Activated CD4-positive, alpha-beta memory T cell treated with anti-CD3 and anti-CD28 coated beads for 36 hours (primary cell): ENCODE data around the gene ATP2B2. TPM values are rescaled to one million over a fixed set of nuclear protein-coding genes. Genes with fewer than 3 reads are reported as not detected.

Source experiments
- CTCF ChIA-PET: fragments of 350-600 bp; sonication (Branson Sonifier 250); formaldehyde crosslinking; loops from one replicate; lab custom pipeline; 2021; ENCODE audit warnings: antibody characterized with exemption, inconsistent platforms; lab: Charles Lee
- POLR2A ChIA-PET: fragments of 350-600 bp; sonication (Branson Sonifier 250); formaldehyde crosslinking; loops from one replicate; lab custom pipeline; 2021; ENCODE audit warnings: antibody characterized with exemption; lab: Charles Lee
- DNase-seq: peaks from one replicate; pipeline ENCODE4 v3.0.0-alpha.2; 2020
- H3K27ac Mint-ChIP-seq: one replicate; pipeline ENCODE4 v1.8.0; 2021; ENCODE audit warnings: mixed read lengths
- H3K27me3 Mint-ChIP-seq: one replicate; pipeline ENCODE4 v1.8.0; 2021; ENCODE audit warnings: mixed read lengths
- H3K36me3 Mint-ChIP-seq: one replicate; pipeline ENCODE4 v1.8.0; 2021; ENCODE audit warnings: mixed read lengths
- H3K4me1 Mint-ChIP-seq: one replicate; pipeline ENCODE4 v1.8.0; 2021; ENCODE audit warnings: low read depth, mixed read lengths
- H3K4me3 Mint-ChIP-seq: one replicate; pipeline ENCODE4 v1.8.0; 2021; ENCODE audit warnings: mild to moderate bottlenecking, mixed read lengths
- H3K9me3 Mint-ChIP-seq: one replicate; pipeline ENCODE4 v1.8.0; 2021; ENCODE audit warnings: mixed read lengths
- intact Hi-C: fragments of 100-400 bp; cut with micrococcal nuclease; formaldehyde crosslinking; loops from one replicate; pipeline ENCODE4 v1.15.1; 2023
- total RNA-seq, 2 experiments: library from RNA; stranded (reverse); gene quantifications; one replicate each; pipeline ENCODE4 v1.2.3, GENCODE V29; 2021

The ATP2B2 gene
- total RNA-seq, 2 experiments from 2014 or later: 0.05 TPM; not detected in 1

DNA sequence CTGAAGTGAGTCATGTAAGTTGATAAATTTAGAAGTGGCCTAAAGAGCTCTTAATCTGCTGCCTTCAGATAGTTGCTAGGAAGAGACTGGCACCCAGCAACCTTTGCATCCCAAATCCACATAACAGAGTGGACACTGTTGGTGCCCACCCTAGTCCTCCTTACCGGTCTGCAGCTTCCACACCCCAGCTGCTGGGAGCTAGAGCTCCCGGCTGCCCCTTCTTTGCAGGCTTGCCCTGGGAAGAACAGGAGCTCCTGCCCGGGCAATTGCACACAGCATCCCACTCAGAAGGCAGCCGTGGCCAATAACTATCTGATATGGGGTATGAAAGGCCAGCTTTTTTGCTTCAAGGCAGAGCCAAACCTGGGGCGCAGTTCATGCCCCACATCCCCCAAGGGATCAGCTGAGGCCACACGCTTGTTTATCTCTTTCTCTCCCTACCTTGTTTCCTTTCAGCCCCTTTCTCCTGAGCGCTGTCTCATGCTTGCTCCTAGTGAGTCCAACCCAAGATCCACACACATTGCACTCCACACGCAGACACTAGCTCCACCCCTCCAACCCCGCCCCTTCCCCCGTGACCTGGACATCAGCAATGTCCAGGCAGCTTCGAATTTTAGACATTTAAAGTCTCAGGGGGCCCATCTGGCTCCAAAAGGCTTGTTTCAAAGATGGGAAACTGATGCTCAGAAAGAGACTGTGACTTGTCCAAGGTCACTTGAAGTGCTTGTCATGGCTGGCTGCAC lies 9.1 kb downstream of the ATP2B2 start:
- Mint-ChIP-seq H3K9me3 (no peaks in the 10 kb centered on the region), H3K4me3 (no peak overlapping the region), H3K4me1 (no peaks in the 10 kb centered on the region), H3K36me3 (no peaks in the 10 kb centered on the region), H3K27me3 (no peaks in the 10 kb centered on the region), H3K27ac (no peak overlapping the region)
- ChIA-PET CTCF (no interaction called here), POLR2A (no interaction called here)
- no peak for DNase-seq
- intact Hi-C loops: no loop called here

GRCh38 chr3:10495614-10496013 lies 9.8 kb downstream of the ATP2B2 start:
- no peak for DNase-seq
- no peaks in the 10 kb centered on the region for H3K27me3 Mint-ChIP-seq
- H3K4me3 Mint-ChIP-seq: no peak overlapping the region
- H3K27ac Mint-ChIP-seq: no peak overlapping the region
- H3K4me1 Mint-ChIP-seq: no peaks in the 10 kb centered on the region
- POLR2A ChIA-PET: no interaction called here
- no peaks in the 10 kb centered on the region for H3K9me3 Mint-ChIP-seq
- intact Hi-C loops: no loop called here
- CTCF ChIA-PET: no interaction called here
- no peaks in the 10 kb centered on the region for H3K36me3 Mint-ChIP-seq

DNA sequence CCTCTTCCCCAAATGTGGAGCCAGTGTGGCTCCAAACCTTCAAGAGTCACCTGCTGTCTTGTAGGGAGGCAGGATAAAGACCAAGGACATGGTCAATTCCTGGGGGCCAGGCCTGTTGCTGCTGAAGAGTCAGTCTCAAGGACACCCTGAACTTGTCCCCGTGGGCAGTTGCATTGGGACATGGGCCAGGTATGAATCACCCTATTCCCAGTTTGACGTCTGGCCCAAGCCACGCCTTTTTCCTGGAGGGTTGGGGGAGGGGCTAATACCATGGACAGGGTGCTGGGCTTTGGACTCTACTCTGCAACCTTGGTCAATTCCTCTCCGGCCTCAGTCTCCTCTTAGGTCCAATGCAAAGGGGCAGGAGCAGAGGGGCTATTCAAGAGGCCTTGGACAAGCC lies 10.4 kb downstream of the ATP2B2 start:
- Mint-ChIP-seq H3K4me3 (no peak overlapping the region), H3K4me1 (no peaks in the 10 kb centered on the region), H3K9me3 (no peaks in the 10 kb centered on the region), H3K36me3 (no peaks in the 10 kb centered on the region), H3K27ac (no peak overlapping the region), H3K27me3 (no peaks in the 10 kb centered on the region)
- intact Hi-C loops: no loop called here
- POLR2A ChIA-PET: no interaction called here
- CTCF ChIA-PET: no interaction called here
- DNase-seq: no peak

DNA sequence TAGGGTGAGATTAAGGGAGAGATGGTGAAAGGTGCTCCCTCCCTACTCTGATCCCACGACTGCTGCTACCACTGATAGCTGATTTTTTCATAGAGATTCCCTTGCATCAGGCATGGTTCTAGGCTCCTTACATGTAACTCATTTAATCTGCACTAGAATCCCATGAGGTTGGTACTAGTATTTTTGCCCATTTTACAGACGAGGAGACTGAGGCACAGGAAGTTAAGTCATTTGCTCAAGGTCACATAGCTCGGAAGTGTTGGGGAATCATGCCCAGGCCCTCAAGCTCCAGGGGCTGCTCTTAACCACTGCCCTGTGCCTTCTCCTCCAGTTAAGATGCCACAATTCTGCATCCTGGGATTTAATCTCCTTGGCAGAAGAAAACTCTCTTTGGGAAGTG lies 11.2 kb downstream of the ATP2B2 start:
- H3K36me3 Mint-ChIP-seq: no peaks in the 10 kb centered on the region
- no peaks in the 10 kb centered on the region for H3K4me1 Mint-ChIP-seq
- no peaks in the 10 kb centered on the region for H3K27me3 Mint-ChIP-seq
- ChIA-PET POLR2A (no interaction called here), CTCF (no interaction called here)
- intact Hi-C loops: no loop called here
- no peak overlapping the region for H3K27ac Mint-ChIP-seq
- no peak for DNase-seq
- H3K9me3 Mint-ChIP-seq: no peaks in the 10 kb centered on the region
- H3K4me3 Mint-ChIP-seq: no peak overlapping the region

GRCh38 chr3:10493202-10493589 lies 12.2 kb downstream of the ATP2B2 start:
- intact Hi-C loops: no loop called here
- CTCF ChIA-PET: no interaction called here
- Mint-ChIP-seq H3K4me3 (no peak overlapping the region), H3K4me1 (no peaks in the 10 kb centered on the region), H3K27ac (no peak overlapping the region), H3K27me3 (no peaks in the 10 kb centered on the region), H3K9me3 (no peaks in the 10 kb centered on the region), H3K36me3 (no peaks in the 10 kb centered on the region)
- no peak for DNase-seq
- POLR2A ChIA-PET: no interaction called here

DNA sequence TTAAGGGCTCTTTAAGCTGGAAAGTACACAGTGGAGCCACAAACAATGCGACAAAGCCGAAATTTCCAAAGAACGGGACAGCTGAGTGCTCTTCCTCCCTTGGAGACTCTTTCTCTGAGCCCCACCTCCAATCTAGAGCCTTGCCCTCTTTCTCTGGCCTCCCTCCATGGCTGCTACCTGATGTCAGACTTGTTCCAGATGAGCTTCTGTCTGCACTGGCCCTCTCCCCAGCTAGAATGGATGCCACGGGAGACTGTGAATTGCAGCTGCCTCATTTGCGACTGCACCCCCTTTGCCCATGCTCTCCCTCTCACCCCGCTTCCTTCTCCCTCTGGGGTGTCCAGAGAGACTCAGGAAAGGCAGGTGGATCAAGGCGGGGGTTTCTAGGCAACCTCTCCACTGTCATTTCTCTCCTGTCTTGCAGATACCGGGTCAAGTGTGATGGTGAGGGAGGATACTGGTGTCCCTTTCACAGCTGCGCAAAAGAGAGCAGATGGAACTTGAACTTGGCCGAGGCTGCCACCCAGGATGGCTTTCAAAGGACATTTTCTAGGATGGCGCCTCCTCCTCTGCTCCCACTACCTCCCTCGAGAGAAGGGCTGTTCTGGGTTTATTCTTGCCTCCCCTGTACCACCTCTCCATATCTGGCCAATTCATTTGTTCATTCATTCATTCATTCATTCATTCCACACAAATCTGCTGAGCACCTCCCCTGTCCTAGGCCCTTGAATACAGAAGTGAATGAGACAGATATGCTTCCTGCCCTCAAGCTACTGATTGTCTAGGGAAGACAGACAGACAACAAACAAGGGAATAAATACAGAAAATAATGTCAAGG lies 12.8 kb downstream of the ATP2B2 start:
- Mint-ChIP-seq H3K27ac (no peak overlapping the region), H3K36me3 (no peaks in the 10 kb centered on the region), H3K4me1 (no peaks in the 10 kb centered on the region), H3K9me3 (no peaks in the 10 kb centered on the region), H3K27me3 (no peaks in the 10 kb centered on the region), H3K4me3 (no peak overlapping the region)
- CTCF ChIA-PET: no interaction called here
- no peak for DNase-seq
- intact Hi-C loops: no loop called here
- POLR2A ChIA-PET: no interaction called here

- Mint-ChIP-seq H3K27me3 (no peaks in the 10 kb centered on the region), H3K9me3 (no peaks in the 10 kb centered on the region), H3K4me3 (no peak overlapping the region), H3K4me1 (no peaks in the 10 kb centered on the region), H3K27ac (no peak overlapping the region), H3K36me3 (no peaks in the 10 kb centered on the region)
- no peak for DNase-seq
- POLR2A ChIA-PET: no interaction called here
- CTCF ChIA-PET: no interaction called here
- intact Hi-C loops: no loop called here
These were observed 15.5 kb downstream of the ATP2B2 start for GRCh38 chr3:10489746-10490483.

- no peaks in the 10 kb centered on the region for H3K9me3 Mint-ChIP-seq
- no peak overlapping the region for H3K27ac Mint-ChIP-seq
- H3K36me3 Mint-ChIP-seq: no peaks in the 10 kb centered on the region
- no peak overlapping the region for H3K4me3 Mint-ChIP-seq
- DNase-seq: no peak
- CTCF ChIA-PET: no interaction called here
- H3K27me3 Mint-ChIP-seq: no peaks in the 10 kb centered on the region
- no peaks in the 10 kb centered on the region for H3K4me1 Mint-ChIP-seq
- intact Hi-C loops: no loop called here
- POLR2A ChIA-PET: no interaction called here
These were observed 17.3 kb downstream of the ATP2B2 start for GRCh38 chr3:10487988-10488633.

- POLR2A ChIA-PET: no interaction called here
These were observed 19.6 kb downstream of the ATP2B2 start for GRCh38 chr3:10485806-10486205.

GRCh38 chr3:10485380-10485779 lies 20.0 kb downstream of the ATP2B2 start:
- no peak overlapping the region for H3K4me3 Mint-ChIP-seq
- intact Hi-C loops: no loop called here
- ChIA-PET CTCF (no interaction called here), POLR2A (no interaction called here)
- H3K9me3 Mint-ChIP-seq: no peaks in the 10 kb centered on the region
- DNase-seq: no peak
- H3K36me3 Mint-ChIP-seq: no peaks in the 10 kb centered on the region
- H3K27me3 Mint-ChIP-seq: no peaks in the 10 kb centered on the region
- H3K4me1 Mint-ChIP-seq: no peaks in the 10 kb centered on the region
- H3K27ac Mint-ChIP-seq: no peak overlapping the region

More at GRCh38 chr3:10485806-10486205, 19.6 kb downstream of the ATP2B2 start:
- no peaks in the 10 kb centered on the region for H3K4me1 Mint-ChIP-seq
- H3K36me3 Mint-ChIP-seq: no peaks in the 10 kb centered on the region
- intact Hi-C loops: no loop called here
- DNase-seq: no peak
- CTCF ChIA-PET: no interaction called here
- H3K9me3 Mint-ChIP-seq: no peaks in the 10 kb centered on the region
- H3K27ac Mint-ChIP-seq: no peak overlapping the region
- H3K27me3 Mint-ChIP-seq: no peaks in the 10 kb centered on the region
- H3K4me3 Mint-ChIP-seq: no peak overlapping the region

GRCh38 chr3:10484709-10485108 lies 20.7 kb downstream of the ATP2B2 start:
- H3K27ac Mint-ChIP-seq: no peak overlapping the region
- POLR2A ChIA-PET: no interaction called here
- no peaks in the 10 kb centered on the region for H3K9me3 Mint-ChIP-seq
- intact Hi-C loops: no loop called here
- H3K27me3 Mint-ChIP-seq: no peaks in the 10 kb centered on the region
- CTCF ChIA-PET: no interaction called here
- no peaks in the 10 kb centered on the region for H3K4me1 Mint-ChIP-seq
- no peak overlapping the region for H3K4me3 Mint-ChIP-seq
- H3K36me3 Mint-ChIP-seq: no peaks in the 10 kb centered on the region
- DNase-seq: no peak
